Ishikawa (cell line): Measurements from ENCODE around the gene HRAS.

Experiments
- CEBPB ChIP-seq: IDR thresholded peaks from 2 replicates; pipeline ENCODE4 v1.6.1; 2012
- CREB1 ChIP-seq: IDR thresholded peaks from 2 replicates; pipeline ENCODE4 v1.6.1; 2012; ENCODE audit warnings: low read depth
- EGR1 ChIP-seq: IDR thresholded peaks from 2 replicates; pipeline ENCODE4 v1.6.1; 2012
- EP300 ChIP-seq: IDR thresholded peaks from 2 replicates; pipeline ENCODE4 v1.6.1; 2012; ENCODE audit warnings: borderline replicate concordance
- FOXM1 ChIP-seq: IDR thresholded peaks from 2 replicates; pipeline ENCODE4 v1.6.1; 2012; ENCODE audit warnings: low read depth, borderline replicate concordance
- MAX ChIP-seq: IDR thresholded peaks from 2 replicates; pipeline ENCODE4 v1.6.1; 2012
- NFIC ChIP-seq: IDR thresholded peaks from 2 replicates; pipeline ENCODE4 v1.6.1; 2012
- RAD21 ChIP-seq: IDR thresholded peaks from 2 replicates; pipeline ENCODE4 v1.6.1; 2012; ENCODE audit warnings: low read depth
- REST ChIP-seq: IDR thresholded peaks from 2 replicates; pipeline ENCODE4 v1.6.1; 2012; ENCODE audit warnings: low read depth, mild to moderate bottlenecking
- TAF1 ChIP-seq: IDR thresholded peaks from 2 replicates; pipeline ENCODE4 v1.6.1; 2012; ENCODE audit warnings: low read depth, mild to moderate bottlenecking
- TCF12 ChIP-seq: IDR thresholded peaks from 2 replicates; pipeline ENCODE4 v1.6.1; 2012; ENCODE audit warnings: low read depth
- TEAD4 ChIP-seq: IDR thresholded peaks from 2 replicates; pipeline ENCODE4 v1.6.1; 2012
- USF1 ChIP-seq: IDR thresholded peaks from 2 replicates; pipeline ENCODE4 v1.6.1; 2012
- YY1 ChIP-seq: IDR thresholded peaks from 2 replicates; pipeline ENCODE4 v1.6.1; 2012; ENCODE audit warnings: low read depth
- ZBTB7A ChIP-seq: IDR thresholded peaks from 2 replicates; pipeline ENCODE4 v1.6.1; 2012; ENCODE audit warnings: low read depth

Gene HRAS

GRCh38 chr11:559020-559620, 23.7 kb upstream of the HRAS start:
- TF ChIP-seq CEBPB (no peak), EP300 (no peak), TEAD4 (no peak), EGR1 (no peak), TAF1 (no peak), RAD21 (no peak), CREB1 (no peak), FOXM1 (no peak), USF1 (no peak), REST (no peak), ZBTB7A (no peak), NFIC (no peak), MAX (no peak), YY1 (no peak), TCF12 (no peak)

- TF ChIP-seq RAD21 (no peak), MAX (no peak), REST (no peak), EP300 (no peak), CREB1 (no peak), TEAD4 (no peak), USF1 (no peak), FOXM1 (no peak), NFIC (no peak), YY1 (no peak), TCF12 (no peak), EGR1 (no peak), CEBPB (no peak), ZBTB7A (no peak), TAF1 (no peak)
These were observed 23.1 kb upstream of the HRAS start for GRCh38 chr11:558503-558902.

GRCh38 chr11:557328-558132, 22.2 kb upstream of the HRAS start:
- TF ChIP-seq REST: no peak
- no peak for TF ChIP-seq TEAD4
- TF ChIP-seq CEBPB: no peak
- no peak for TF ChIP-seq RAD21

- TF ChIP-seq MAX (no peak), ZBTB7A (0 out of 2 replicates have a peak, but pooled peaks have one; percentile 36)
These were observed 21.4 kb upstream of the HRAS start for GRCh38 chr11:556662-557256.
